HS-5 (cell line): ENCODE results near the gene PRKCA.

Experiments
- DNase-seq: peaks from one replicate; pipeline ENCODE4 v3.0.0-alpha.2; 2012; ENCODE audit warnings: low read depth

Gene PRKCA

DNA sequence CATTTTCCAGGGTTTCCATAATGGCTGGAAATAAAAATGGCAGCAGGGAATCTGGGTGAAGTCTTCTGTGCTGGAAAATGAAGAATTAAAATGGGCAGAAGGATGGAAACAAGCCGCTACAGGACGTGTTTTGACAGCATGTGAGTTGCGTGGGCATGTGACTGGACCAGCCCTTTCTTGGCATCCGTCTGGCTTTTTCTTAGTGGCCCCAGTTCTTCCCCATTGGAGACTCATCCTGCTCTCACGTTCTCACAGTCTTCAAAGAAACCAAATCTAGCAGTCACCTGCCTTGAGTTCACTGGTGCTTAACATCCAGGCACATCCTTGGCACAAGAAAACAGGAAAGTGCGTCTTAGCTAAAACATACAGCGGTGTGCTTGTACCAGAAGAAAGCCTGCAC is 352.4 kb downstream of the PRKCA start:
- DNase-seq: no peak

DNA sequence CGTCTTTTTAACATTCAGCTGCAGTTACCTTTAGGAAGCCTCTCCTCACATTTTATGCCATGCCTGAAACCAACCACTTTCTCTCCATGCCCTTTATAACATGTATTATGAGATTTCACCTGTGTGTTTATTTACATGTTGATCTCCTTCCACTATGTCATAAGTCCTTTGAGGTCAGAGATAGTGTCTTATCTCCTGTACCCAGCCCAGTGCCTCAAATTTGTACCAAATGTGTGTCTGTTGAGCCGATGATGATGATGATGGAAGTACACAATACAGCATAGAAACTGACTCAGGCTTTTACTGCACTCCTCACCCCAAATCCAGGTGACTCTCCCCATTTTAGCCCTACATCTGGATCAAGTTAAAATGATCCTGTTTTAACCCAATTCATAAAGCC is 353.0 kb downstream of the PRKCA start:
- no peak for DNase-seq

DNA sequence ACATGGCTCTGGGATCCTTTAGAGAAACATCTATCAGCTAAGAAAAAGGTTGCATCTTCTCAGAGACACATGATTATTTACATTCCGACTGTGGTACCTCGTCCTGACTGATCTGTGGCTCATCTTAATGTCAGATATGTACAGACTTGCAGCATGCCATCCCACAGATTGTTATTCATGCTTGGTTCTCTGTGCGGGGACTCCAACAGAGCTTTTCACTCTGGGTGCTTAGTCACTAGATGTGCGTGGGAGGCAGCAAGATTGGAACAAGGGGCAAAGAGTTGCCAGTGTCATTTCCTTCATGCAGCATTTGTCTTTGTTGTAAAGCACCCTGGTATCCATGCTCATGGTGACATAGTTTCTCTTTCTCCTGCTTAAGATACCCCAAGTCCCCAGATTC is 353.4 kb downstream of the PRKCA start:
- DNase-seq: no peak

DNA sequence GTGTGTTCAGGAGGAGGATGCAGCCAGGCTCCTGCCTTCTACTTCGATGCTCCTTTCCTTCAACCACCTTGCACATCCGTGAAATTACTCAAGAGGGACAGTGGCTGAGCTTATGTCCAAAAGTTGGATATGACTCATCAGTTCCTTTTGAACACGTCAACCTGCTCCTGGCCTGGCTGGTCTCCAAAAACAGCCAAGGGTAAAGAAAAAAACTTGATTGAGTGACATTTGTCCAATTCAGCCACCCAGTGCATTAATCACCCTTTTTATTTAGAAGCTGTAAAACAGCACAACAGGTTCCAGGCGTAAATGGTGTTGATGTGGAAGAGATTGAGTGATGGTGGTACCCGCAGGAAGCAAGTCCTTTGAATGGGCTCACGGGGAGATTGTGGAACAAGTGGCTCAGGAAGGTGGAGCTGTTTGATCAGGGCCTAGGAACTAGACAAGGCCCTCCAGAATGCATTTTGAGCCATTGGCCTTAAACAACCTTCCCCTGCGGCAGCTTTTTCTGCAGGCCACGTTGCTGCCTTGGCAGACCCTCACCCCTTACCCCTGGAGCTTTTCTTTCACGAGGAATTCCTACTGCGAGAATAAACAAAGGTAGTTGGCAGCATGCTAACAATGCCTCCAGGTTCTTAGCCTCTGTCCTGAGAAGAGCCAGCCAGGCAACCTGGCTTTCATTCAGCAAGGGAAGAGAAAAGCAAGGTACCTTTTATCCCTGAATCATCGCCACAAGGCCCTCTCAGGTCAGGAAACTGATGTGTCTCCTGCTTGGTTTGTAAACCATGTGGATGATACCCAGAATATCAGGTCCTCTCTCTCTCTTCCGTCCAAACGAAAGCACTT is 359.2 kb downstream of the PRKCA start:
- DNase-seq: no peak

DNA sequence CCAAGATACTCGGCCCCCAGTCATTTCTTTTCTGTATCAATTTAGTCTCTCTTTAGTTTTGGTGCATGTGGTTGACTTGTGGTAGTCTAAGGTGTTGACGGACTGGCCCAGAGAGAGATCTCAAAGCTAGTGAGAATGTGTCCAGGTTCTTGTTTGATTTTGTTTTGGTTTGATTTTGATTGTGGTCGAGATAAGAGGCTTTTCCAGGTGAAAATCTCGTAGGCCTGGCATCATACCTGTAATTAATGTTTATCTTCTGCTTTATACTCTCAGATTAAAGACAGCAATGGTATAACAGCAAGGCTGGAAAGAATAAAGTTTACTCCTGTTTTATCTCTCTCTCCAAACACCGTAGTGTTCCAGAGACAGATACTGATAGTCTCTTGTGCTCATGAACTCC is 360.1 kb downstream of the PRKCA start:
- DNase-seq: no peak

DNA sequence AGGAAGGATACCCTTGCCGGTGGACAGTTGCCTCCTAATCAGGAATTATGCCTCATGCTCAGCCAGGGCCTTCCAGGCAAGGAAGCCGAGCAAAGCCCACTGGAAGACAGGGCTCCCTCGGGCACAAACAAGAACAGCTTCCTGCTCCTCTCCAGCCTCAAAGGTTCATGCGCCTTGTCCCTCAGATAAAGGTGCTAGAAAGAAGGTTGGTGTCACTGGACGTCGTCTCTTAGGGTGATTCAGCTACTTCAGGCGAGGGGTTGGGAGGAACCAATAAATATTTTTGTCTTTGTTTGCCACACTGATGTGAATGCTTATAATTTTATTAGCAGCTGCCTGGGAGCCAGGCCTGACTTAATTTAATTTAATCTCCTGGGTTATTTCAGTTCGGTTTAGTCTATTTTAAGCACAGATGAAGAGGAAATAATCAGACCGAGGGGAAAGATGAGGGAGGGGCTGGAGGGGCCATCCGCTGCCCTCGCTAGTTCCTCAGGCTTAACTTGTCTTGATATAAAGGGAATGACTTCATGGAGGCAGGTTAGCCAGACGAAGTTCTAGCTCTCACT is 360.7 kb downstream of the PRKCA start:
- no peak for DNase-seq

DNA sequence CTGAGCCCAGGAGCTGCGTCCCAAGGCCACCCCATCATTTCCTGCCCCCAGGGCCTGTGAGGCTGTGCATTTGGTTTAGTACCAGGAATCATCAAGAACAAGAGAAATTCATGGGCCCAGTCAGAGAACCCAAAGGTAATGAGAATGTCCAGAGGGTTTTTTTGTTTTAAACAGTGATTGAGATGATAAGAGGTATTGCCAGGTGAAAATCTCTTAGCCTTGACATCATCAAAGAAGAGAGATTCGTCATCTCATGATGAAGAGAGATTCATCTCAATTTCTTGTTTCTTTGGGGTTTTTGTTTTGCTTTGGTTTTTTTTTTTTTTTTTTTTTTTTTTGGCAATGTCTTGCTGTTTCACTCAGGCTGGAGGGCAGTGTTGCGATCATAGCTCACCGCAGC is 361.9 kb downstream of the PRKCA start:
- no peak for DNase-seq

DNA sequence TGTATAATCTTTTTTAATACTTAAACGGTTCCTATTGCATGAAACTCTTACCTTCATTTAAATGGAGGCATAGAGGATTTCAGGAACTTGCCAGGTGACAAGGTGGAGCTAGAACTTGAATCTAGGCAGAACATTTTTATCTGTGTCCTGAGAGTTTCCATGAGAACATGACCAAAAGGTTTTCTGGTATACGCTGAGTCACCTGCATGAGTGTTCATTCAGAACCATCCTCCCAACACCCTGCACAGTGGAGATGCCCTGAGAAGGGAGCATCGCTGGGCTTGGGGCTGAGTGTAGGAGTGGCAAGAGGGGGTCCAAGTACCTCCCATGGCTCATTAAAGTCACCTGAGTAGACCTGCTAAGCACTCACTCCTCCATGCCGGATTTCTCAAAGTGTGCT is 362.8 kb downstream of the PRKCA start:
- DNase-seq: no peak

DNA sequence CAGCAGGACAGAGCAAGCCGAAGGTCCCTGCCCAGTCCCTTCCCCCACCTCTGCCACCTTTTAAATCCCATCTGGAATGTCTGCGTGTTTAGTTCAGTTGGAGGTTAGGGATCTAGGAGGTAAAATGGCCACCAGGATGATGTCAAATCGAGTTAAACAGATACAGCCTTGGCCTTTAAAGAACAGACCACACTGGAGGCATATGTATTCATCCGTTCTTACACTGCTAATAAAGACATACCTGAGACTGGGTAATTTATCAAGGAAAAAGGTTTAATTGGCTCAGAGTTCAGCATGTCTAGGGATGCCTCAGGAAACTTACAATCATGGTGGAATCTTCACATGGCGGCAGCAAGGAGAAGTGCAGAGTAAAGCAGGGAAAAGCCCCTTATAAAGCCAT is 364.7 kb downstream of the PRKCA start:
- DNase-seq: no peak

DNA sequence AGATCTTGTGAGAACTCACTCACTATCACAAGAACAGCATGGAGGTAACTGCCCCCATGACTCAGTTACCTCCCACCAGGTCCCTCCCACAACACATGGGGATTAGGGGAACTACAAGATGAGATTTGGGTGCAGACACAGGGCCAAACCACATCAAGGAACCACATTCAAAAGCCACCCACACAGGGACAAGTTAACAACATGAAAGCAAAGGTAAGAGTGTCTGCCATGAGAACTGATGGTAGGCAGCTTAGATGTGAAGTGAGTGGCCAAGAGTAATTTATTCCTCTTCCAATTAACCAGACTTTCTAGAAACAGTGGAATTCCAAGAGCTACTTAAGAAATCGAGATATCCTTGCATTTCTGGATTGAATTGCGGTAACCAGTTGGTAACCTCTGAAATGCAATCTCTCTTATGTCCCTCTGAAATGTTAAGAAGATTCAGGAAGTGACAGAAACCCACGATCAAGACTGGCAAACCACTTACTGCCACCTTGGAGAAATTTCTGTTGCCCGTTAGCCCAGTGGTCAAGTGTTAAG is 365.1 kb downstream of the PRKCA start:
- no peak for DNase-seq

DNA sequence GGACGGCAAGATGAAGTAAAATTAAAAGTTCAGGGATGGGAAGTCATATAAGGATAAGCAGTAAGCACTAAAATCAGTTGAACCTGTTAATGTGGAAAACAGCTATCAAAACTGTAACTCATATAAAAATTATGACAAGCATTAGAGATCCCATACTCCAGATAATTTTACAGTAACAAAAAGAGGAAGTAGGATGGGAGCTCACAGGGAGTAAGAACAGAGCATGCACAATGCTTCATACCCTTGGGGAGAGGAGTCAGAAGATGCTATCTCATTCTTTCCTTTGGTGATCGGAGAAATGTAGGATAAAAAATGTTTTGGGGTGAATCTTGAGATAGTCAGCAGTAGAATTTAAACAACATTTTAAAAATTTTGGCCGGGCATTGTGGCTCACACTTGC is 367.8 kb downstream of the PRKCA start:
- no peak for DNase-seq

DNA sequence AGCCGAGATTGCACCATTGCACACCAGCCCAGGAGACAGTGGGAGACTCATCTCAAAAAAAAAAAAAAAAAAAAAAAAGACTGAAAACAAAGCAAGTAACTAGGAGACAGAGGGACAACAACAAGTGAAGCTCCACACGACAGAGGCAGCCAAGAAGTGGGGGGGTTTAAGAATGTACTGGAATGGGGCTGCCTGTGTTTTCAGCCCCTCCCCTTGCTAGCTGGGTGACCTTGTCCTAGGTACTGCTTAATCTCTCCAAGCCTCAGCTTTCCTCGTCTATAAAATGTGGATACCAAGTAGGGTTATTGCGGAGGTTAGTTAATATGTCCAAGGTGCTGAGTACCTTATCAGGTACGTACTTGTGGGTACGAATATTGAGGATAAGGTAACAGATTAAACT is 368.7 kb downstream of the PRKCA start:
- no peak for DNase-seq

DNA sequence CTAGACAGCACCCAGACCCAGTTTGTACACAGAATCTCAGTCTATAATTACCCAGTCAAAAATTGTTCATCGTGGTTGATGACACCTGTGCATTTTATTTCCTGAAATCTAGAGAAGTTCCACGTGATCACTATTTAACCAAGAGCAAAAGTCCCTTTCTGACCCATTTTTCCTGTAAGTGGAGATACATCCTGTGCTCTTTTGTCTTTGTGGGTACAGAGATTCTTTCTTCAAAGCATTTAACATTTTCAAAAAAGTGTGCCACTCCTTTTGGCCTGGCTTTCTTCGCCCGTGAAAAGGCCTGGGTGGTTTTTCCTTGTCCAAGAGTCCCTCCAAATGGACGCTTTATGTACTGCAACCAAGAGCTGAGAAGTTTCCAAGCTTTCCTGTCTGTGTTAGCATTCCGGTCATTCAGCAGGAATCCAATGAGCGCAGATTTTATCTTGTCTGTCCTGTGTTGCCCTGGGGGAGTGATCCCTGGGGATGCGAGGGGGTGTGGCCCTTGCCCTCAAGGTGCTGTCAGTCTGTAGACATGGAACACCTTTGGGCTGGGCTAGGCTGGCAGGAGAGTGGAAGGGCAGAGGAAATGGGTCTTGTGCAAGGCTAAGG is 371.4 kb downstream of the PRKCA start:
- DNase-seq: no peak

DNA sequence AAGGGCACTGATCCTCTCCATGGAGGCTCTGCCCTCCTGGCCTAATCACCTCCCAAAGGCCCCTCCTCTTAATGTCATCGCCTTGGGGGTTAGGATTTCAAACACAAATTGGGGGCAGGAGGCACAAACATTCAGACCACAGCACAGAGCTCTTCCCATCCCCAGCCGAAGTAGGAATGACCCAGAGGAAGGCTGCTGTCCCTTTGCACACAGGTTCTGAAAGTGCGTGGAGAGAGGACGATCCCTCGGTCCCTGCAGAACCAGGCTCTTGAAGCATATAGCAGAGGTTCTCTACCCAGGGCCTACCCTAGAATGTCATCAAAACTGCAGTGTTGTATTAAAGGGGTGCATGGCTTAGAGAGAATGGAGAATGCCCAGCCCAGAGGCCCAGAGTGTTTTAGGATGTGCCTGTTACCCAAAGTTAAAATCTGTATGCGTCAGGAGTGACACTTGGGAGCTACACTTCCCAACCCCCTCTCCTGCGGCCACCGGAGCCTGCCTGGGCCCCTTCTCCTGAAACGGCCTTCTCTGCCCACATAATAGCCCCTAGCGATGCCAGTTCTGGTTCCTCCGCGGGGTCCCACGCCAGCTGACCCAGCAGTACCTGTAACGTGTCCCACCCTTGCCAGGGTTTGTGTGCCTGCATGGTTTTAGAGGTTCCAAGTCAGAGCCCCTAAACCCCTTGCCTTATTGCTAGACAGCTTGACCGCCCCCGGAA is 373.0 kb downstream of the PRKCA start:
- DNase-seq: no peak

DNA sequence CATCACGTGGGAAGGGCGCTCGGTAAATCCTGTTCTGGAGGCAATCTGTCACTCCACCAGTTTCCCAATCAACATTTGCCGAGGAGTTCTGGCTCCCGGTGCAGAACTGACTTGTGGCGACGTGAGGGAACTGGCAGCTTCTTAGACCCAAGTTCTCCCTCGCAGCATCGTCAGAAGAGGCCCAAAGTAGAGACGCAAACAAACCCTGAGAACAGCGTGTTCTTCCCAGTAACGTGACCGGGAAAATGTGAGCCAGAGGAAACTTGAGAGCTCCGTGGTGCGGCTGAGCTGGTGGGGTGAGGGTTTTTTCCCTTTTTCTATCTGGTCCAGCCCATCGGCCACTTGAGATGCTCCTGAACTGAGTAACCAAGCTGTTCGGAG is 373.6 kb downstream of the PRKCA start:
- DNase-seq: no peak

DNA sequence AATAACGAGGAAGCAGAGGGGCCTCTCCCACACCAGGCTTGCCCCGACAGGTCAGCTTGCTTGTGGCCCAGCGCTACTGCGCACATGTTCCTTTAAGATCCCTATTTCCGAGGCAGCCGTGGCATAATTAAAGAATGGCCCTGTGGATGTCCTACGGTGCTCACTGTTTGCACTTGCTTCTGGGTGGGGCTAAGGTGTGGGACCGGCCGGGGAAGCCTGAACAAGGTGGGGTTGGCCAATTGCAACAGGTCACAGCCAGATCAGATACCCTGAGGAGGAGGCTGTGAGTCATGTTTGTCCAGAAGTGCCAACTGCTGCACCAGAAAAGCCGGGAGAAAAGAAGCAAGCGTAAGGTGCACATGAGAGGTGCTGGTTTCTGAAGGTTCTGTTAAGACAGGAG is 374.0 kb downstream of the PRKCA start:
- no peak for DNase-seq

DNA sequence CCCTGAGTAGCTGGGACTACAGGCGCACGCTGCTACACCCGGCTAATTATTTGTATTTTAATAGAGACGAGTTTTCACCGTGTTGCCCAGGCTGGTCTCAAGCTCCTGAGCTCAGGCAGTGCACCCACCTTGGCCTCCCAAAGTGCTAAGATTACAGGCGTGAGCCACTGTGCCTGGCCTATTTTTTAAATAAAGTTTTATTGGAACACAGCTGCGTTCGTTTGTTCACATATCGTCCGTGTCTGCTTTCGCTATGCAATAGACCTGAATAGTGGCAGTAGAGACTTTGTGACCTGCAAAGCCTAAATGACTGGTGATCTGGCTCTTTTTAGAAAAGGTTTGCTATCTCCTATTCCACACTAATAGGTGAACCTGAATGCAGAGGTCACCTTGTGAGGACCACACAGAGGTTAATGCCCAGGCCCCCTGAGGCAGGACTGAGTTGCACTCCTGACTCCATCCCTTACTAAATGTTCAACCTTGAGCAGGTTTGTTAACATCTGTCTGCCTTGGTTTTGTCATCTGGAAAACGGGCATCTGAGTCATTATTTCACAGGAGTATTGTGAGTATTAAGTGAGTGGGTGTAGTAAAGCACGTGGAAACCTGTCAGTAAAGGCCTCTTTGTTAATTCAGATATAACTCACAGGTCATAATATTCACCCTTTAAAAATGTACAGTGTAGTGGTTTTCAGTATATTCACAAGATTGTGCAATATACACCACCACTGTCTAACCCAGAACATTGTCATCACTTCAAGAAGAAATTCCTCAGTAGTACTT is 375.0 kb downstream of the PRKCA start:
- DNase-seq: peak; percentile 75

DNA sequence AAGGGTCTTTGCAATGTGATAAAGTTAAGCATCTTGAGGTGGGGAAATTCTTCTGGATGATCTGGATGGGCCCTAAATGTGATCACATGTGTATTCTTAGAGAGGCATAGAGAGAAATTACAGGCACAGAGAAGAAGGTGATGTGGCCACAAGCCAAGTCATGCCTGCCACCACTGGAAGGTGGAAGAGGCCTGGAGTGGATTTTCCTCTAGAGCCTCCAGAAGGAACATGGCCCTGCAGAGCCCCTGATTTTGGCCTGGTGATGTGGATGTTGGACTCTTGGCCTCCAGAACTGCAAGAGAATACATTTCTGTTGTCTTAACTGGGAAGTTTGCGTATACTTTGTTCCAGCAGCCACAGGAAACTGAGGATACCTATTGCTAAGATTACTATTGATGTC is 375.6 kb downstream of the PRKCA start:
- no peak for DNase-seq

DNA sequence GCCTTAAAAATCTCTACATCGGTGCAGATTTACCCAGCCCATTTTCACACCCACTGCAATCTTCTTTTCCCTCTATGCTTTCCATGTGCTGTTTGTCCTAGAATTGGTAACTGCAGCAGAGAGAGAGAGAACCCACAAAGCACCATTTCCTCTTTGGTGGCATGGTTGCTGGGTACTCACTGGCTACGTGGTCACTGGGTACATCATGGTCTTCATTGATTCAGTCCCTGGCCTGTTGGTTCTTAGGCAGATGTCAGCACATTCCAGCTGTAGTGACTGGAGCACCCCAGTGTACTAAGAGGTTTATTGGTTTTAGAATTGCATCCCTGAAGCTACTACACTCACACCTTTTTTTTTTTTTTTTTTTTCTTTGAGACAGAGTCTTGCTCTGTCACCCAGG is 376.4 kb downstream of the PRKCA start:
- DNase-seq: no peak

DNA sequence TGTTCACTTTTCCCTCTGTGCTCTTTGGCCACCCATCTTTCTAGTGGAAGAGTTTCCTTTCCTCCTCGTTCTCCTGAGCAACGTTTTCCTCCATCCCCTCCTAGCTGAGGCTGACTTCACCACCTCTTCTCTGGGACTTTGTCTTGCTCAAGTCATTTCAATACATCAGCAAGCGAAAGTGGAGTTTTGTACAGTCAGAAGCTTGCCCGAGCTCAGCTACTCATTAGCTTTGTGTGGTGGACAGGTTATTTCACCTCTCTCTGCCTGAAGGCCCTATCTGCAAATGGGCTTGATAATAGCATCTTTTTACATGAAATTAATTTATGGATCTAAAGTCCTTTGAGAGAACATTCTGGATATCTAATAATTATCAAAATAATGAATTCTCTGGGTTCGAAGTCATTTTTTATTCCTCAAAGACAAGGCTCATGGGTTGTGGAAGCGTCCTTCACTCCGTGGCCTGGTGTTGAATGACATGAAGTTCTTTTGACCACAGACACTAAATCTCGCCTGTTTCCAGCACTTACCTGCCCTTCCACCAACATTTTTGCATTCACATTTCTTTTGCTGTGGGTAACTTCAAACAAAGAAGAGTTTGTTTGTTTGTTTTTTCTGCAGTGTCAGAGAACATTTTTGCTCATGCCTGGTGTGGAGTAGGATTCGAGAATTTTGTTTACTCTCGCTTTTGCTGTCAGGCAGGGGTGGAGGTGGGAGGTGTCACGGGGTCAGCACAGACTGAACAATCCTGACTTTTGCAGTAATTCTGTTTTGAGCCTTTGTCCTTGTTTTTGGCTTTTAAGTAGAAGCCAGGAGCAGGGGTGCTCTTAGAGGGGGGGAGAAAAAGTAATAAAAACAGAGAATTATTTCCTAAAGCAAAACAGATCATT is 377.5 kb downstream of the PRKCA start:
- DNase-seq: no peak

DNA sequence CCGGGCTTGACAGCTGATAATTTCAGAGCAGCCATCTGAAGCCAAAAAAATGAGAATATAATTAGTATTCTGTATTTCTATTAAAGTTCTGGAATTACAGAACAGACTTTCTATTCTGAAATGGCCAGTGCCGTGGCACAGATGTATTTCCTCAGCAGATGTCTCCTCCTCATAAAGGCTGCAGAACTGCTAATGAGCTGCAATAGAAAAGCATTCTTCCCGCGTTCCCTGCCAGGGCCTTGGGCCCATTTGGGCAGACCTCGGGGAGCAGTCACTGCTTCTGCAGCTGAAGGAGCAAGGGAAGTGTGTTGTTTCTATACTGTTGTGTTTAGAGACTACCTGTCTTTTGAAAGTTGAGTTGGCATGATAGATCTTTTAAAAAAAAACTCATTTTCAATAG is 379.9 kb downstream of the PRKCA start:
- no peak for DNase-seq
